COR-L47 (cell line): ENCODE results near the gene PSMB11.
A peak's percentile ranks its signal among the peaks of the same experiment; 100 is the strongest.
"Not testable (repeated sequence)": the region's sequence is repeated elsewhere in the genome, so short reads cannot be mapped to it uniquely, and the experiment has no call there.

Experiments
- DNase-seq: peaks from one replicate; lab custom pipeline; 2025; lab: John Stamatoyannopoulos, UW

PSMB11 gene

DNA sequence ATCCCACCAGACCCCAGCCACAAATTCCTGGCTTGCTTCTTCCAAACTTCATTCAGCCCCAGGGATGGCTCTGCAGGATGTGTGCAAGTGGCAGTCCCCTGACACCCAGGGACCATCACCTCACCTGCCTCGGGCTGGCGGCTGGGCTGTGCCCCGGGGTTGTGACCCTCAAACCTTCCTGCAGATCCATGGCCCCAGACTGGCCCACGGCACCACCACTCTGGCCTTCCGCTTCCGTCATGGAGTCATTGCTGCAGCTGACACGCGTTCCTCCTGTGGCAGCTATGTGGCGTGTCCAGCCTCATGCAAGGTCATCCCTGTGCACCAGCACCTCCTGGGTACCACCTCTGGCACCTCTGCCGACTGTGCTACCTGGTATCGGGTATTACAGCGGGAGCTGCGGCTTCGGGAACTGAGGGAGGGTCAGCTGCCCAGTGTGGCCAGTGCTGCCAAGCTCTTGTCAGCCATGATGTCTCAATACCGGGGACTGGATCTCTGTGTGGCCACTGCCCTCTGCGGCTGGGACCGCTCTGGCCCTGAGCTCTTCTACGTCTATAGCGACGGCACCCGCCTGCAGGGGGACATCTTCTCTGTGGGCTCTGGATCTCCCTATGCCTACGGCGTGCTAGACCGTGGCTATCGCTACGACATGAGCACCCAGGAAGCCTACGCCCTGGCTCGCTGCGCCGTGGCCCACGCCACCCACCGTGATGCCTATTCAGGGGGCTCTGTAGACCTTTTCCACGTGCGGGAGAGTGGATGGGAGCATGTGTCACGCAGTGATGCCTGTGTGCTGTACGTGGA, at the start of gene PSMB11:
Gene PSMB11, plus strand, starts transcription at position 51 of the 804 bp plus-strand sequence. Its CDS starts 14 bp downstream, at position 65.
- no peak for DNase-seq

DNA sequence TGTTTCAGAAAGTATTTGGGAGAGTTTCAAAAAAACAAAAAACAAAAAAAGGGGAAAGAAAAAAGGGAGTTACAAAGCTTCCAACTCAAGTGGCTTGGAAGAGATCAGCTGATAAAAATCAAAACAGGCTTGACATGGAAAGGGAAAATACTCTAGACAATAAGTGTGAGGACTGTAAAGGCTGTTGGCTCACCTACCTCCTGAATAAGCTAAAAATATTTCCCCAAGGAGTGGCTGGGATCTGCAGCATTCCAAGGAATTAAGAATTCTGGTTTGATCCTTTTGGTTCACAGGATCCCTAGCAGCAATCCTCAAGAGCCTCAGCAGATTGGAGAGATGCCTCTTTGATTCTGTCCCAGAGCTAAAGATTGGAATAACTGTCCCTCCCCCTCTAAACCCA, 48.5 kb upstream of the PSMB11 start:
- no peak for DNase-seq

GRCh38 chr14:22994762-22995275, 47.2 kb upstream of the PSMB11 start:
- DNase-seq: peak; percentile 15

GRCh38 chr14:22995889-22996625, 46.0 kb upstream of the PSMB11 start:
- DNase-seq: no peak

DNA sequence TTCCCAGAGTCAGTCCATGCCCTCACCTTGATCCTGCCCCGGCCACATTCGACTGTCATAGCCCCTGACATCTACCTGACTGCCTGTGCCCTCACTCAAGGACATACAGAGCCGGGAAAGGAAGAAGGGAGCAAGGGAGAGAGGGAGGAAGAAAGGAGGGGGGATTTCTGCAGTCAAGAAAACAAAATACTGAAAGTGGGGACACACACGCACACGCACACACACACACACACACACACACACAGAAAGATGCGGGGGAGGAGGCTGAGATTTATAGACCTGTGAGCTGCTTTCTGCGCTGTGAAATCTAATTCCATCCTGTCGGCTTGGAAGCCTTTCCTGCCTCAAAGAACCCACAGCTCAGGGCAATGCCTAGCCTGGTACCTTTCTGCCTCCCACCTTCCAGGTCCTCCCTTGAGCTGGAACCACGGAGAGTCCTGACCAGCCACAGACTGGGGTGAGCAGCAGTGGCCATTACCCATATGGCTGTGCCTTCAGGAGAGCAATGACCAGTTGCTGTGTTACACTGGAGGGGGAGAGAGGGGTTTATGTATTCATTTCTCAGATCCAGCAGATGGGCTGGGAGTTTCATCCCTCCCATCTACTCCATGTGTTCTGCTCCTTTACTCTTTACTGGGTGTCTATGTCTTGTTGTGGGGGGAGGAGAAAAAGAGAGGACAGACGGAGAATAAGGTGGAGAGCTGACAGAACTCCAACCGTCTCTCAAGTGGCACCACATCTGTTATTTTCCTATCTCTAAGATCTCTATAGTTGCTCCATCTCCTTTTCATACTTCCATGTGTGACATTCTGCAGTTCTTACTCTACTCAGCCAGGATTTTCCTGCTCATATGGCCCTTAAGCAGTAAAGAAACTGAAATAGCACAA, 45.0 kb upstream of the PSMB11 start:
- no peak for DNase-seq

DNA sequence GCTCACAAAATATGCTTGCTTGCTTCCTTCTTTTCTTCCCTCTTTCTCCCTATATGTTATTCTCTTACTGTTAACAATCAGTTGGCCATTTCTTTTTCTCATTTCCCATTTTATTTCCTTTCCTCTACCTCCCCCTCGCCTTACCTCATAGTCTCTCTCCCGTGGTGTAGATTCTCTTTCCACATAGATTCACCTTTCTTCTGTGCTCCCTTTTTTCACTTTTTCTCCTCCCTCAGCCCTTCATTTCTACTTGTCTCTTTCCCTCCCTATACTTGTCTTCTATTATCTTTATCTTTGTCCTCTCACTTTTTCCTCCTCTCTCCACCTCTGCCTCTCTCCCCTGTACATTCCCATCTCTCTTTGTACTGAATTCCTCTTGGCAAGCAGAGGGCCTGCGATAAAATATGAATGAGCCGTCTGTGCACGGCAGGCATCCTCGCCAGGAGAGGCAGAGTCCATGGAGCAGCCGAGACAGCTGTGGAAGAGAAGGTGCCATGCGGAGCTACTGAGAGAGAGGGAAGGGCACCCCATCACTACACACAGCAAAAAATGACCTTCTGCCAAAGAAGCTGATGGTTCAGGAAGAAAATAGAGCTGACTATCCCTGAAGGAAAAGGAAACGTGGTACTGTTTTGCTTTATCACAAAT, 44.2 kb upstream of the PSMB11 start:
- no peak for DNase-seq

DNA sequence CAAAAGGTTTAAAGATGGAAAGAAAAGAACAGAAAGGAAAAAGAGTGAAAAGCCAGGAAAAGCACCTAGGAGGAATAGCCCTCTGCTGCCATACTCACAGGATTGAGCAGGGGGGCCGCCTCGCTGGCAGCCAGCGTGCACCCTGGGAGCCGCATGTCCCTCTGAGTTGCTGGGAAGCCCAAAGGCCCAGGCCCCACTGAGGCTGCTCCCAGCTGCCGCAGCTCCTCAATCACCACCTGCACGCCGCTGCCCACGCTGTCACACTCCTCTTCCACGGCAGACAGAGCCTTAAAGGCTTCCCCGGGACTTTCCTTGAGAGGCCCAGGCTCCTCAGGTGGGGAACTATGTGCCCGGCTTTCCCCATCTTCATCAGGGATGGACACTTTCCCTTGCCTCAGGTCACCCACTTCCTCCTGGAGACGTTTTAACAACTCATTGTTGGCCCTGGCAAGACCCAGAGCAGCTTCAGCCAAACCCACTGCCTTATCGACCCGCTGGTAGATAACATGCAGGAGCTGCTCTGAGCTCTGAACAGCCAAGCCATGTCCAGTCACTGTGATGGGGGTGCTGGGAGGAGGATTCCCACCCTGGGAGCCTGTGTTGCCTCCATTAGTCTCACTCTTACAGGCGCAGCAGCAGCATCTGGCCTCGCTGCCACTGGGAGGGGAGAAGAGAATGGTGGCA, 43.5 kb upstream of the PSMB11 start:
- DNase-seq: no peak

- DNase-seq: no peak
These were observed 41.2 kb upstream of the PSMB11 start for GRCh38 chr14:23000860-23001259.

DNA sequence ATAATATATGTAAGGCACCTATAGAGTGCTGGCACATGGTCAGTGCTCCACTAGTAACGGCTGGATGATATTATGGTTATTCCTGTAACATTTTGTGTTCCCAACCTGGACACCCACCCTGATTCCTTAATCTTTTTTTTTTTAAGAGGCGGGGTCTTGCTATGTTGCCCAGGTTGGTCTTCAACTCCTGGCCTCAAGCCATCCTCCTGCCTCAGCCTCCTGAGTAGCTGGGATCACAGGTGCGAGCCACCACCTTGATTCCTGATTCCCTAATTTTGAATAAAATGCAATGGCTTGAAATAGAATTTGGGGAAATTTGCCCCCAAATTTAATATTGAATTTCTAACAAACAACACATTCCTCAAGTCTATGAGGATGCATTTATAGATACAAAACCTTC, 39.4 kb upstream of the PSMB11 start:
- DNase-seq: no peak

DNA sequence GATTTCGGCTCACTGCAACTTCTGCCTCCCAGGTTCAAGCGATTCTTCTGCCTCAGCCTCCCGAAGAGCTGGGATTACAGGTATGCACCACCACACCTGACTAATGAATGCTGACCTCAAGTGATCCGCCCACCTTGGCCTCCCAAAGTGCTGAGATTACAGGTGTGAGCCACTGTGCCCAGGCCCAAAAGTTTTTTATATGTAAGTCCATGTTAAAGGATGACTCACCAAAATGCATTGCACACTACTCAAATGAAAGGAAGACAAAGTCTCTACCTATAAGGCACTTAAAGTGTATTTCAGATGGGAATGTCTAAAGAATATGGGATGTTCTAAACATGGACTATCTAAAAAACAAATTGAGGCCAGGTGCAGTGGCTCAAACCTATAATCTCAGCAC, 37.7 kb upstream of the PSMB11 start:
- DNase-seq: not testable (repeated sequence)

- no peak for DNase-seq
These were observed 36.4 kb upstream of the PSMB11 start for GRCh38 chr14:23005451-23006187.

- DNase-seq: no peak
These were observed 35.9 kb upstream of the PSMB11 start for GRCh38 chr14:23006188-23006534.

GRCh38 chr14:23006544-23007419, 35.2 kb upstream of the PSMB11 start:
- peak; percentile 98 for DNase-seq

GRCh38 chr14:23008831-23009230, 33.2 kb upstream of the PSMB11 start:
- DNase-seq: peak; percentile 11

- DNase-seq: no peak
These were observed 32.5 kb upstream of the PSMB11 start for GRCh38 chr14:23009483-23009938.

GRCh38 chr14:23009939-23010726, 31.9 kb upstream of the PSMB11 start, which contains the start of gene C14orf93:
Gene C14orf93 (minus strand): TSS chr14:23010143. CDS start chr14:22999023, 11,120 bp downstream.
- DNase-seq: peak; percentile 64

DNA sequence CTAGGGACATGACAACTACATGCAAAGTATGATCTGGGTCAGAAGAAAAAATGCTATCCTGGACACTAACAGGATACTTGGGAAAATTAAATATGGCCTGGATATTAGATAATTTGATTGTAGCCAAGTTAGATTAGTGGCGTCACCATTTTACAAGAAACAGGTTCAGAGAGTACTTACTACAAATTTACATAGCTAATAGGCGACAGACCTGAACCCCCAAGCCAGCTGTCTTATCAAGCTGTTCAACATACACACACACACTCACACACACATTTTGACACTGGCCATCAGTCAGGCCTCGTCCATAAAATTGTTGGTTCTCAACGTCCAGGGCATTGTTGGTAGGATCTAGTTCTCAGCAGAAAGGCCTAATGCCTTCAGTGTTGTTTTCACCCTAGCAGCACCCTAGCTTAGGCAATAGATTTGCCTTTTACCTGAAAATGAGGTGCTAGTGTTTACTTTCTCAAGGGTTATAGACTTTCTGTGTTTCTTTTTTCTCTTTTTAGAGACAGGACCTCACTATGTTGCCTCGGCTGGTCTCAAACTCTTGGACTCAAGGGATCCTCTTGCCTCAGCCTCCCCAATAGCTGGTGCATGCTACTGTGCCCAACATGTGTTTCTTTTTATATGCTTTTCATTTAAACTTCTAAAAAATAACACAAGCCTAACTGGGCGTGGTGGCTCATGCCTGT, 28.8 kb upstream of the PSMB11 start:
- DNase-seq: no peak

GRCh38 chr14:23013749-23014054, 28.3 kb upstream of the PSMB11 start:
- not testable (repeated sequence) for DNase-seq
